ENCODE results near the gene TGM5. TPM values are rescaled to one million over a fixed set of nuclear protein-coding genes. Genes with fewer than 3 reads are reported as not detected.
A peak's percentile ranks its signal among the peaks of the same experiment; 100 is the strongest.

TGM5 gene
- total RNA-seq, 1 experiment from 2014 or later = not detected

DNA sequence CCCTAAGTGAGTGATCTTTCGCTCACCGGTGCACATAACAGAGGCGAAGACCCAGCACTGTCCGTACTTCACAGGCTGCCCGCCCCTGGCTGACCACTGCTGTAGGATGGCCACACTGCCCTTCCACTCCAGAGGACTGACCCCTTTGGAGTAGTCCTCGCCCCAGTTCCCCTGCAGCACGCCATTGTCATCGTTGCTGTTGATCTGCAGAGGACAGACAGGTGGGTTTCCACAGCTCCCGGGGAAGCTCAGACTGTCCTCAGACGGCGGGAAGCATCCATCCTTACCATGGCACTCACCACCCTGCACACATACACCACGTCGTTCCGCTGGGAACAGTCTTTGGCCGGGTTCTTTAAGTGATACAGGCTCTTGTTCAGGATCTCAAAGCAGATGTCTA is 20.5 kb upstream of the TGM5 start:
- POLR2A ChIA-PET = no interaction called here
- no peaks in the 10 kb centered on the region for H3K4me1 Mint-ChIP-seq
- CTCF ChIA-PET = interaction anchor here (0.5 to 4.6 kb wide), 4 partner anchors 61 to 627 kb away, joined by 3 to 101 read pairs (median 44); no protein-coding TSS in a partner anchor
- no peak for ATAC-seq
- no peaks in the 10 kb centered on the region for H3K9me3 Mint-ChIP-seq
- TF ChIP-seq SMAD4 (CRISPR knock-in tag; IDR thresholded peaks at IDR 0.05) (no peak), MYBL2 (CRISPR knock-in tag; IDR thresholded peaks at IDR 0.05) (no peak), ZNF317 (CRISPR knock-in tag; IDR thresholded peaks at IDR 0.05; ENCODE audit: borderline replicate concordance, low read depth) (no peak), SOX15 (CRISPR knock-in tag; IDR thresholded peaks at IDR 0.05) (no peak), NR3C1 (CRISPR knock-in tag; conservative IDR thresholded peaks at IDR 0.05; ENCODE audit: low read depth) (no peak), ZNF423 (CRISPR knock-in tag; IDR thresholded peaks at IDR 0.05) (no peak), ESRRA (CRISPR knock-in tag; IDR thresholded peaks at IDR 0.05; ENCODE audit: borderline replicate concordance) (no peak), ZNF263 (CRISPR knock-in tag; IDR thresholded peaks at IDR 0.05; ENCODE audit: low read depth) (no peak)
- TF ChIP-seq, protein P1, sequence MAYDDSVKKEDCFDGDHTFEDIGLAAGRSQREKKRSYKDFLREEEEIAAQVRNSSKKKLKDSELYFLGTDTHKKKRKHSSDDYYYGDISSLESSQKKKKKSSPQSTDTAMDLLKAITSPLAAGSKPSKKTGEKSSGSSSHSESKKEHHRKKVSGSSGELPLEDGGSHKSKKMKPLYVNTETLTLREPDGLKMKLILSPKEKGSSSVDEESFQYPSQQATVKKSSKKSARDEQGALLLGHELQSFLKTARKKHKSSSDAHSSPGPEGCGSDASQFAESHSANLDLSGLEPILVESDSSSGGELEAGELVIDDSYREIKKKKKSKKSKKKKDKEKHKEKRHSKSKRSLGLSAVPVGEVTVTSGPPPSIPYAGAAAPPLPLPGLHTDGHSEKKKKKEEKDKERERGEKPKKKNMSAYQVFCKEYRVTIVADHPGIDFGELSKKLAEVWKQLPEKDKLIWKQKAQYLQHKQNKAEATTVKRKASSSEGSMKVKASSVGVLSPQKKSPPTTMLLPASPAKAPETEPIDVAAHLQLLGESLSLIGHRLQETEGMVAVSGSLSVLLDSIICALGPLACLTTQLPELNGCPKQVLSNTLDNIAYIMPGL (CRISPR knock-in tag; IDR thresholded peaks at IDR 0.05) = no peak
- TF ChIP-seq, protein P2, sequence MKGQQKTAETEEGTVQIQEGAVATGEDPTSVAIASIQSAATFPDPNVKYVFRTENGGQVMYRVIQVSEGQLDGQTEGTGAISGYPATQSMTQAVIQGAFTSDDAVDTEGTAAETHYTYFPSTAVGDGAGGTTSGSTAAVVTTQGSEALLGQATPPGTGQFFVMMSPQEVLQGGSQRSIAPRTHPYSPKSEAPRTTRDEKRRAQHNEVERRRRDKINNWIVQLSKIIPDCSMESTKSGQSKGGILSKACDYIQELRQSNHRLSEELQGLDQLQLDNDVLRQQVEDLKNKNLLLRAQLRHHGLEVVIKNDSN (CRISPR knock-in tag; IDR thresholded peaks at IDR 0.05) = no peak
- TF ChIP-seq, protein P3, sequence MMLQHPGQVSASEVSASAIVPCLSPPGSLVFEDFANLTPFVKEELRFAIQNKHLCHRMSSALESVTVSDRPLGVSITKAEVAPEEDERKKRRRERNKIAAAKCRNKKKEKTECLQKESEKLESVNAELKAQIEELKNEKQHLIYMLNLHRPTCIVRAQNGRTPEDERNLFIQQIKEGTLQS (CRISPR knock-in tag; conservative IDR thresholded peaks at IDR 0.05) = no peak
- TF ChIP-seq, protein P4, sequence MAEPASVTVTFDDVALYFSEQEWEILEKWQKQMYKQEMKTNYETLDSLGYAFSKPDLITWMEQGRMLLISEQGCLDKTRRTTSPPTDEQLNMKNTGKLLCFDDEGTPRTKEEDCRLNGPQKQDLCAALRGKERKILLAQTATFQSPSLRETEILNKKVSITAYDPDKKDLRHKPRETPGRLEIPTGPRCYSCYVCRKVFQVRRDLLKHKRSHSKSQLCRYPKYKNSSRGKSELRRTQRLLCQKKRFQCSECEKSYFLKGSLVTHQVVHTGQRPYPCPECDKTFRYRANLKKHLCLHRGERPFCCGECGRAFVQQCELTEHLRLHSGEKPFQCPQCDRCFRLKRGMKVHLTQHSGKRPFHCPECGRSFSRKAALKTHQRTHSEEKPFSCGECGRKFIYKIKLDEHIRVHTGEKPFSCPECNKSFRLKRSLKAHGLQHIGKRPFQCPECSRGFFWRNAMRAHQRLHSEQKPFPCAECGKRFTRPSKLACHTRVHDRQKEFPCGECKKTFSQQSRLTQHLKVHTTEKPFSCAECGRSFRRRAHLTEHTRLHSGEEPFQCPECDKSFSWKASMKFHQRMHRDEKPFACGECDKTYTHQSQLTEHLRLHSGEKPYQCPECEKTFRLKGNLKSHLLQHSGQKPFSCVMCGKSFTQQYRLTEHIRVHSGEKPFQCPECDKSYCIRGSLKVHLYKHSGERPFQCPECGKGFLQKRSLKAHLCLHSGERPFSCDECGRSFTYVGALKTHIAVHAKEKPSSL (CRISPR knock-in tag; conservative IDR thresholded peaks at IDR 0.05) = no peak
- TF ChIP-seq, protein P5, sequence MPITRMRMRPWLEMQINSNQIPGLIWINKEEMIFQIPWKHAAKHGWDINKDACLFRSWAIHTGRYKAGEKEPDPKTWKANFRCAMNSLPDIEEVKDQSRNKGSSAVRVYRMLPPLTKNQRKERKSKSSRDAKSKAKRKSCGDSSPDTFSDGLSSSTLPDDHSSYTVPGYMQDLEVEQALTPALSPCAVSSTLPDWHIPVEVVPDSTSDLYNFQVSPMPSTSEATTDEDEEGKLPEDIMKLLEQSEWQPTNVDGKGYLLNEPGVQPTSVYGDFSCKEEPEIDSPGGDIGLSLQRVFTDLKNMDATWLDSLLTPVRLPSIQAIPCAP (CRISPR knock-in tag; IDR thresholded peaks at IDR 0.05) = no peak
- no peak overlapping the region for H3K4me3 Mint-ChIP-seq
- H3K36me3 Mint-ChIP-seq = no peaks in the 10 kb centered on the region
- peaks cover 4% of the 10 kb centered on the region for H3K27me3 Mint-ChIP-seq (ENCODE audit: low read depth)
- no peak for DNase-seq (ENCODE audit: low spot score)
- no peak overlapping the region for H3K27ac Mint-ChIP-seq

DNA sequence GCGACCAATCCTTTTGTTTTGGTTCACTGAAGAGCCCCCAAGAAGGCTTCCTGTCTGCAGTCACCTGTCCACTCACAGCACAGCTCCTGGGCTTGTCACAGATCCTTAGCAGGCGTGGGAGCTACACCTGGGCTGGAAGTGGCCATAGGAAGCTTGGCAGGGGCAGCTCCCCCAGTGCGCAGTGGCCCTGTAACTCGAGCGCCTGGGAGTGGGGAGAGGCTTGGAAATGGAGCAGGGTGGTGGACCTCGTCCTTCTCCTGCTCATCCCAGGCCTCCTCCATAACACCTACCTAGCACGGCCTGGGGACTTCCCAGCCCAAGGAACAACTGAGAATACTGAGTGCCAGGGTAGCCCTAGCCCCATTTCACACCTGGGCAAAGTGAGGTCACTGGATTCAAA is 19.3 kb upstream of the TGM5 start:
- Mint-ChIP-seq H3K36me3 (no peaks in the 10 kb centered on the region), H3K9me3 (no peaks in the 10 kb centered on the region), H3K27me3 (ENCODE audit: low read depth) (peaks cover 4% of the 10 kb centered on the region), H3K27ac (no peak overlapping the region), H3K4me1 (no peaks in the 10 kb centered on the region), H3K4me3 (no peak overlapping the region)
- DNase-seq (ENCODE audit: low spot score) (no peak), ATAC-seq (no peak)
- CTCF ChIA-PET = interaction anchor here (0.6 to 4.6 kb wide), 36 partner anchors 9 to 666 kb away, joined by 3 to 101 read pairs (median 4); partner anchors contain the start of genes CCNDBP1 and TGM5
- POLR2A ChIA-PET = no interaction called here
- TF ChIP-seq, protein P6, sequence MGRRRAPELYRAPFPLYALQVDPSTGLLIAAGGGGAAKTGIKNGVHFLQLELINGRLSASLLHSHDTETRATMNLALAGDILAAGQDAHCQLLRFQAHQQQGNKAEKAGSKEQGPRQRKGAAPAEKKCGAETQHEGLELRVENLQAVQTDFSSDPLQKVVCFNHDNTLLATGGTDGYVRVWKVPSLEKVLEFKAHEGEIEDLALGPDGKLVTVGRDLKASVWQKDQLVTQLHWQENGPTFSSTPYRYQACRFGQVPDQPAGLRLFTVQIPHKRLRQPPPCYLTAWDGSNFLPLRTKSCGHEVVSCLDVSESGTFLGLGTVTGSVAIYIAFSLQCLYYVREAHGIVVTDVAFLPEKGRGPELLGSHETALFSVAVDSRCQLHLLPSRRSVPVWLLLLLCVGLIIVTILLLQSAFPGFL (CRISPR knock-in tag; IDR thresholded peaks at IDR 0.05; ENCODE audit: borderline replicate concordance) = no peak
- no peak for TF ChIP-seq IRF2 (CRISPR knock-in tag; IDR thresholded peaks at IDR 0.05; ENCODE audit: borderline replicate concordance, low read depth)

DNA sequence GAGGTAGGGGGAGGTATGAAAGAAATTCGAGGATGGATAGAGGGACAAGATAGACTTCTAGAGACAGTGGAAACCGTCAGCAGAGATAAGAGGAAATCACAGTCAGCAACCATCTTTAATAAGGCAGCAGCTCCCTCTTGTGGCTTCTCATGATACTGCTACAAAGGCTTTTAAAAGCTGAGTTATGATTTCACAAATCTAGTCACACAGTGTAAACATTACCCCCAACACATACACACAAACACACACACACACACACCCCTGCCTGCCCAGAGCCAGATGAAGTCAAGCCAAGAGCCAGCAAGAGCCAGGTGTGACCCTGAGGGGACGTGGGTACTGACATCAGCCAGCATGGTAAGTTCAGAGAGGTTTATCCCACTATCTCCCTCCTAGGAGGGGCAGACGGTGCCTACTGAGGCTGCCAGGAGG is 18.9 kb upstream of the TGM5 start:
- H3K27me3 Mint-ChIP-seq (ENCODE audit: low read depth) = peaks cover 2% of the 10 kb centered on the region
- ATAC-seq = peak; percentile 73
- ChIA-PET POLR2A (no interaction called here), CTCF (interaction anchor here (0.6 to 4.6 kb wide), 38 partner anchors 9 to 666 kb away, joined by 3 to 101 read pairs (median 4); partner anchors contain the start of genes CCNDBP1 and TGM5)
- H3K27ac Mint-ChIP-seq = no peak overlapping the region
- no peaks in the 10 kb centered on the region for H3K9me3 Mint-ChIP-seq
- no peak overlapping the region for H3K4me3 Mint-ChIP-seq
- peak; percentile 36 for DNase-seq (ENCODE audit: low spot score)
- H3K4me1 Mint-ChIP-seq = no peaks in the 10 kb centered on the region
- no peaks in the 10 kb centered on the region for H3K36me3 Mint-ChIP-seq
- TF ChIP-seq, protein P7, sequence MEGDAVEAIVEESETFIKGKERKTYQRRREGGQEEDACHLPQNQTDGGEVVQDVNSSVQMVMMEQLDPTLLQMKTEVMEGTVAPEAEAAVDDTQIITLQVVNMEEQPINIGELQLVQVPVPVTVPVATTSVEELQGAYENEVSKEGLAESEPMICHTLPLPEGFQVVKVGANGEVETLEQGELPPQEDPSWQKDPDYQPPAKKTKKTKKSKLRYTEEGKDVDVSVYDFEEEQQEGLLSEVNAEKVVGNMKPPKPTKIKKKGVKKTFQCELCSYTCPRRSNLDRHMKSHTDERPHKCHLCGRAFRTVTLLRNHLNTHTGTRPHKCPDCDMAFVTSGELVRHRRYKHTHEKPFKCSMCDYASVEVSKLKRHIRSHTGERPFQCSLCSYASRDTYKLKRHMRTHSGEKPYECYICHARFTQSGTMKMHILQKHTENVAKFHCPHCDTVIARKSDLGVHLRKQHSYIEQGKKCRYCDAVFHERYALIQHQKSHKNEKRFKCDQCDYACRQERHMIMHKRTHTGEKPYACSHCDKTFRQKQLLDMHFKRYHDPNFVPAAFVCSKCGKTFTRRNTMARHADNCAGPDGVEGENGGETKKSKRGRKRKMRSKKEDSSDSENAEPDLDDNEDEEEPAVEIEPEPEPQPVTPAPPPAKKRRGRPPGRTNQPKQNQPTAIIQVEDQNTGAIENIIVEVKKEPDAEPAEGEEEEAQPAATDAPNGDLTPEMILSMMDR (IDR thresholded peaks at IDR 0.05) = peak; percentile 63
- TF ChIP-seq CREB1 (CRISPR knock-in tag; IDR thresholded peaks at IDR 0.05) = no peak
- TF ChIP-seq, protein P8, sequence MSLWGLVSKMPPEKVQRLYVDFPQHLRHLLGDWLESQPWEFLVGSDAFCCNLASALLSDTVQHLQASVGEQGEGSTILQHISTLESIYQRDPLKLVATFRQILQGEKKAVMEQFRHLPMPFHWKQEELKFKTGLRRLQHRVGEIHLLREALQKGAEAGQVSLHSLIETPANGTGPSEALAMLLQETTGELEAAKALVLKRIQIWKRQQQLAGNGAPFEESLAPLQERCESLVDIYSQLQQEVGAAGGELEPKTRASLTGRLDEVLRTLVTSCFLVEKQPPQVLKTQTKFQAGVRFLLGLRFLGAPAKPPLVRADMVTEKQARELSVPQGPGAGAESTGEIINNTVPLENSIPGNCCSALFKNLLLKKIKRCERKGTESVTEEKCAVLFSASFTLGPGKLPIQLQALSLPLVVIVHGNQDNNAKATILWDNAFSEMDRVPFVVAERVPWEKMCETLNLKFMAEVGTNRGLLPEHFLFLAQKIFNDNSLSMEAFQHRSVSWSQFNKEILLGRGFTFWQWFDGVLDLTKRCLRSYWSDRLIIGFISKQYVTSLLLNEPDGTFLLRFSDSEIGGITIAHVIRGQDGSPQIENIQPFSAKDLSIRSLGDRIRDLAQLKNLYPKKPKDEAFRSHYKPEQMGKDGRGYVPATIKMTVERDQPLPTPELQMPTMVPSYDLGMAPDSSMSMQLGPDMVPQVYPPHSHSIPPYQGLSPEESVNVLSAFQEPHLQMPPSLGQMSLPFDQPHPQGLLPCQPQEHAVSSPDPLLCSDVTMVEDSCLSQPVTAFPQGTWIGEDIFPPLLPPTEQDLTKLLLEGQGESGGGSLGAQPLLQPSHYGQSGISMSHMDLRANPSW (CRISPR knock-in tag; conservative IDR thresholded peaks at IDR 0.05; ENCODE audit: low read depth) = no peak

All from WTC11 (cell line).